HUES64 (cell line): ENCODE data around the gene TNFRSF19.
"Not testable (repeated sequence)": the region's sequence is repeated elsewhere in the genome, so short reads cannot be mapped to it uniquely, and the experiment has no call there.

ENCODE experiments used
- H3K27ac ChIP-seq: 2 replicates; pipeline ENCODE4 v1.7.0; 2013; ENCODE audit warnings: low read depth, low read length, inconsistent platforms
- H3K27me3 ChIP-seq: 2 replicates; pipeline ENCODE4 v1.6.1; 2013; ENCODE audit warnings: mild to moderate bottlenecking, low read length; ENCODE audit not compliant: insufficient read depth
- H3K36me3 ChIP-seq: 2 replicates; pipeline ENCODE4 v1.6.1; 2013; ENCODE audit warnings: mild to moderate bottlenecking, low read length; ENCODE audit not compliant: insufficient read depth
- H3K4me1 ChIP-seq: 2 replicates; pipeline ENCODE4 v1.6.1; 2013; ENCODE audit warnings: mild to moderate bottlenecking, low read length, moderate library complexity; ENCODE audit not compliant: insufficient read depth
- H3K4me3 ChIP-seq: 2 replicates; pipeline ENCODE4 v1.5.1; 2013; ENCODE audit warnings: mild to moderate bottlenecking, low read length, moderate library complexity
- H3K9ac ChIP-seq: 2 replicates; pipeline ENCODE4 v1.6.1; 2013; ENCODE audit warnings: mild to moderate bottlenecking, low read depth, low read length
- H3K9me3 ChIP-seq: 2 replicates; pipeline ENCODE4 v1.6.1; 2013; ENCODE audit warnings: low read depth, low read length; ENCODE audit not compliant: insufficient read depth
- WGBS: fragments of 150-250, 120-280 bp; methylation state at CpG from one replicate; pipeline ENCODE4 v1.1.7; 2013; ENCODE audit warnings: missing lambda C conversion rate; 5-methylcytosine and 5-hydroxymethylcytosine counted together

TNFRSF19 gene

GRCh38 chr13:23586336-23586735 is 16.1 kb downstream of the TNFRSF19 start:
- Histone ChIP-seq H3K9me3 (no peaks in the 10 kb centered on the region), H3K4me1 (no peaks in the 10 kb centered on the region), H3K36me3 (0 out of 2 replicates have a peak, but pooled peaks cover 2% of the 10 kb centered on the region), H3K27ac (no peak overlapping the region), H3K4me3 (no peak overlapping the region), H3K9ac (no peak overlapping the region), H3K27me3 (no peaks in the 10 kb centered on the region)
- WGBS = 95% methylated on average over 6 of the region's 6 CpGs

- H3K27me3 ChIP-seq = no peaks in the 10 kb centered on the region
- peaks cover 13% of the 10 kb centered on the region; the same call in 1 of the 2 replicates for H3K36me3 ChIP-seq
- H3K9me3 ChIP-seq = peaks cover 2% of the 10 kb centered on the region; the same call in 1 of the 2 replicates
- 93% methylated on average over 7 of the region's 7 CpGs for WGBS
- no peak overlapping the region for H3K9ac ChIP-seq
- H3K27ac ChIP-seq = no peak overlapping the region
- H3K4me3 ChIP-seq = no peak overlapping the region
- no peaks in the 10 kb centered on the region for H3K4me1 ChIP-seq
Observed at GRCh38 chr13:23588666-23589065, 18.5 kb downstream of the TNFRSF19 start.

- Histone ChIP-seq H3K9me3 (peaks cover 4% of the 10 kb centered on the region; the same call in 1 of the 2 replicates), H3K27me3 (no peaks in the 10 kb centered on the region), H3K4me3 (no peak overlapping the region), H3K36me3 (peaks cover 25% of the 10 kb centered on the region; the same call in 1 of the 2 replicates), H3K9ac (no peak overlapping the region), H3K4me1 (no peaks in the 10 kb centered on the region), H3K27ac (no peak overlapping the region)
- 90% methylated on average over 2 of the region's 5 CpGs for WGBS
Observed at GRCh38 chr13:23592596-23592995, 22.4 kb downstream of the TNFRSF19 start.

GRCh38 chr13:23593148-23593547 is 22.9 kb downstream of the TNFRSF19 start:
- no peaks in the 10 kb centered on the region for H3K27me3 ChIP-seq
- no peak overlapping the region for H3K9ac ChIP-seq
- H3K4me1 ChIP-seq = no peaks in the 10 kb centered on the region
- H3K9me3 ChIP-seq = peaks cover 4% of the 10 kb centered on the region; the same call in 1 of the 2 replicates
- peaks cover 25% of the 10 kb centered on the region; the same call in 1 of the 2 replicates for H3K36me3 ChIP-seq
- H3K4me3 ChIP-seq = no peak overlapping the region
- WGBS = 92% methylated on average over 2 of the region's 2 CpGs
- H3K27ac ChIP-seq = no peak overlapping the region

GRCh38 chr13:23594290-23594689 is 24.1 kb downstream of the TNFRSF19 start:
- 89% methylated on average over 2 of the region's 2 CpGs for WGBS
- H3K4me1 ChIP-seq = not testable (repeated sequence)

GRCh38 chr13:23598369-23598768 is 28.2 kb downstream of the TNFRSF19 start:
- 81% methylated on average over 1 of the region's 1 CpG for WGBS

More at GRCh38 chr13:23594290-23594689, 24.1 kb downstream of the TNFRSF19 start:
- not testable (repeated sequence) for H3K27ac ChIP-seq, H3K9ac ChIP-seq, H3K27me3 ChIP-seq, H3K9me3 ChIP-seq, H3K4me3 ChIP-seq
- H3K36me3 ChIP-seq = peaks cover 25% of the 10 kb centered on the region; the same call in 1 of the 2 replicates

GRCh38 chr13:23599083-23599925 is 29.1 kb downstream of the TNFRSF19 start:
- Histone ChIP-seq H3K27me3 (no peaks in the 10 kb centered on the region), H3K27ac (peak overlapping the region; percentile 93), H3K4me1 (peaks cover 29% of the 10 kb centered on the region), H3K9ac (peak overlapping the region; percentile 11; the same call in 1 of the 2 replicates), H3K4me3 (no peak overlapping the region), H3K36me3 (peaks cover 6% of the 10 kb centered on the region; the same call in 1 of the 2 replicates), H3K9me3 (no peaks in the 10 kb centered on the region; the same call in 1 of the 2 replicates)
- 40% methylated on average over 3 of the region's 3 CpGs for WGBS

More at GRCh38 chr13:23598369-23598768, 28.2 kb downstream of the TNFRSF19 start:
- H3K4me3 ChIP-seq = no peak overlapping the region
- peaks cover 15% of the 10 kb centered on the region; the same call in 1 of the 2 replicates for H3K36me3 ChIP-seq
- H3K4me1 ChIP-seq = peaks cover 29% of the 10 kb centered on the region
- peak overlapping the region; percentile 90; the same call in 1 of the 2 replicates for H3K27ac ChIP-seq
- H3K9ac ChIP-seq = no peak overlapping the region
- no peaks in the 10 kb centered on the region for H3K27me3 ChIP-seq
- H3K9me3 ChIP-seq = peaks cover 4% of the 10 kb centered on the region; the same call in 1 of the 2 replicates

- 59% methylated on average over 3 of the region's 3 CpGs for WGBS
- no peaks in the 10 kb centered on the region; the same call in 1 of the 2 replicates for H3K9me3 ChIP-seq
- H3K27me3 ChIP-seq = no peaks in the 10 kb centered on the region
- no peaks in the 10 kb centered on the region for H3K36me3 ChIP-seq
- H3K9ac ChIP-seq = peak overlapping the region; percentile 45; the same call in 1 of the 2 replicates
- peak overlapping the region; percentile 93 for H3K27ac ChIP-seq
- no peak overlapping the region for H3K4me3 ChIP-seq
- peaks cover 29% of the 10 kb centered on the region for H3K4me1 ChIP-seq
Observed at GRCh38 chr13:23600100-23600499, 29.9 kb downstream of the TNFRSF19 start.

GRCh38 chr13:23600534-23600933 is 30.3 kb downstream of the TNFRSF19 start:
- H3K4me1 ChIP-seq = peaks cover 29% of the 10 kb centered on the region
- no peak overlapping the region for H3K4me3 ChIP-seq
- H3K9ac ChIP-seq = peak overlapping the region; percentile 45; the same call in 1 of the 2 replicates
- H3K27me3 ChIP-seq = no peaks in the 10 kb centered on the region
- H3K9me3 ChIP-seq = no peaks in the 10 kb centered on the region; the same call in 1 of the 2 replicates
- H3K27ac ChIP-seq = peak overlapping the region; percentile 93
- H3K36me3 ChIP-seq = no peaks in the 10 kb centered on the region

GRCh38 chr13:23605831-23606230 is 35.6 kb downstream of the TNFRSF19 start:
- 100% methylated on average over 3 of the region's 3 CpGs for WGBS
- Histone ChIP-seq H3K27ac (no peak overlapping the region), H3K4me1 (peaks cover 26% of the 10 kb centered on the region)

GRCh38 chr13:23608138-23608537 is 37.9 kb downstream of the TNFRSF19 start:
- no peaks in the 10 kb centered on the region for H3K36me3 ChIP-seq
- no peak overlapping the region for H3K27ac ChIP-seq
- H3K27me3 ChIP-seq = no peaks in the 10 kb centered on the region
- H3K9me3 ChIP-seq = no peaks in the 10 kb centered on the region
- H3K4me3 ChIP-seq = no peak overlapping the region
- H3K4me1 ChIP-seq = peaks cover 17% of the 10 kb centered on the region
- H3K9ac ChIP-seq = no peak overlapping the region
- WGBS = 92% methylated on average over 2 of the region's 3 CpGs

More at GRCh38 chr13:23605831-23606230, 35.6 kb downstream of the TNFRSF19 start:
- Histone ChIP-seq H3K4me3 (no peak overlapping the region), H3K9me3 (no peaks in the 10 kb centered on the region), H3K27me3 (no peaks in the 10 kb centered on the region), H3K9ac (no peak overlapping the region), H3K36me3 (no peaks in the 10 kb centered on the region)
